BLaER1 treated with 17β-estradiol and CSF1 and Interleukin-3, amounts not matched to agents 10 nM and 100 nM (cell line): Measurements from ENCODE around the gene FGF6.

Experiments used
- H3K27ac ChIP-seq, 11 experiments: shearing (Covaris generic); formaldehyde crosslinking; 2 replicates each; pipeline ENCODE4 v1.8.1; 2022
- H3K27me3 ChIP-seq, 11 experiments: shearing (Covaris generic); formaldehyde crosslinking; 2 replicates each; pipeline ENCODE4 v1.8.1; 2022
- H3K36me3 ChIP-seq, 11 experiments: shearing (Covaris generic); formaldehyde crosslinking; 2 replicates each; pipeline ENCODE4 v1.8.1; 2022
- H3K4me1 ChIP-seq, 10 experiments: shearing (Covaris generic); formaldehyde crosslinking; 2 replicates each; pipeline ENCODE4 v1.8.1; 2022
- H3K4me2 ChIP-seq, 11 experiments: shearing (Covaris generic); formaldehyde crosslinking; 2 replicates each; pipeline ENCODE4 v1.8.1; 2022
- H3K4me3 ChIP-seq, 10 experiments: shearing (Covaris generic); formaldehyde crosslinking; 2 replicates each; pipeline ENCODE4 v1.8.1; 2022
- H3K9ac ChIP-seq, 11 experiments: shearing (Covaris generic); formaldehyde crosslinking; 2 replicates each; pipeline ENCODE4 v1.8.1; 2022
- H3K9me3 ChIP-seq, 11 experiments: shearing (Covaris generic); formaldehyde crosslinking; replicated peaks in 1 of 11; 2 replicates each; pipeline ENCODE4 v1.8.1; 2022
- H4K20me1 ChIP-seq, 11 experiments: shearing (Covaris generic); formaldehyde crosslinking; 2 replicates each; pipeline ENCODE4 v1.8.1; 2022
- Cebpa-rat ChIP-seq, 11 experiments: shearing (Covaris generic); IDR thresholded peaks; 2 replicates each; pipeline ENCODE4 v1.8.1; 2022

Gene FGF6

GRCh38 chr12:4422985-4423384 is 22.6 kb downstream of the FGF6 start:
- Histone ChIP-seq H3K4me3 (no peak overlapping the region), H3K4me2 (peak overlapping the region in 9 of 11 experiments; percentile 14 to 79 (median 65); a peak in 15 of 22 replicates), H3K4me1 (peaks cover 0 to 62% (median 51%) of the 10 kb centered on the region in 10 experiments; a peak in 17 of 20 replicates), H3K27ac (peak overlapping the region in 3 of 11 experiments; percentile 34 to 36 (median 35); a peak in 2 of 22 replicates), H4K20me1 (no peaks in the 10 kb centered on the region), H3K9ac (no peak overlapping the region), H3K27me3 (no peaks in the 10 kb centered on the region), H3K9me3 (peaks cover 0 to 14% (median 8%) of the 10 kb centered on the region in 11 experiments; a peak in 16 of 22 replicates), H3K36me3 (no peaks in the 10 kb centered on the region)
- no peak for TF ChIP-seq Cebpa-rat (IDR thresholded peaks at IDR 0.05)

- Histone ChIP-seq H4K20me1 (no peaks in the 10 kb centered on the region), H3K36me3 (no peaks in the 10 kb centered on the region), H3K9ac (no peak overlapping the region), H3K4me3 (no peak overlapping the region), H3K27ac (no peak overlapping the region), H3K9me3 (peaks cover 0 to 6% (median 0%) of the 10 kb centered on the region in 11 experiments; a peak in 1 of 22 replicates), H3K4me2 (peak overlapping the region in 2 of 11 experiments; percentile 2 to 20; a peak in 3 of 22 replicates), H3K27me3 (no peaks in the 10 kb centered on the region), H3K4me1 (peaks cover 0 to 69% (median 55%) of the 10 kb centered on the region in 10 experiments; a peak in 17 of 20 replicates)
- TF ChIP-seq Cebpa-rat (IDR thresholded peaks at IDR 0.05) = no peak
Observed at GRCh38 chr12:4421590-4422031, 24.0 kb downstream of the FGF6 start.

- no peaks in the 10 kb centered on the region for H3K27me3 ChIP-seq
- H3K27ac ChIP-seq = no peak overlapping the region
- H3K9ac ChIP-seq = no peak overlapping the region
- H4K20me1 ChIP-seq = no peaks in the 10 kb centered on the region
- H3K9me3 ChIP-seq = peaks cover 0 to 6% (median 0%) of the 10 kb centered on the region in 11 experiments; a peak in 1 of 22 replicates
- no peak overlapping the region for H3K4me3 ChIP-seq
- no peak for TF ChIP-seq Cebpa-rat (IDR thresholded peaks at IDR 0.05)
- H3K36me3 ChIP-seq = no peaks in the 10 kb centered on the region
- peaks cover 0 to 69% (median 55%) of the 10 kb centered on the region in 10 experiments; a peak in 17 of 20 replicates for H3K4me1 ChIP-seq
- H3K4me2 ChIP-seq = no peak overlapping the region
Observed at GRCh38 chr12:4420138-4420670, 25.4 kb downstream of the FGF6 start.

- H3K4me1 ChIP-seq = peaks cover 0 to 66% (median 55%) of the 10 kb centered on the region in 10 experiments; a peak in 17 of 20 replicates
- no peaks in the 10 kb centered on the region for H3K9me3 ChIP-seq
- no peaks in the 10 kb centered on the region for H3K27me3 ChIP-seq
- no peak for TF ChIP-seq Cebpa-rat (IDR thresholded peaks at IDR 0.05)
- H3K9ac ChIP-seq = no peak overlapping the region
- no peaks in the 10 kb centered on the region for H3K36me3 ChIP-seq
- H3K4me2 ChIP-seq = no peak overlapping the region
- H3K4me3 ChIP-seq = no peak overlapping the region
- no peak overlapping the region for H3K27ac ChIP-seq
- no peaks in the 10 kb centered on the region for H4K20me1 ChIP-seq
Observed at GRCh38 chr12:4418913-4419312, 26.7 kb downstream of the FGF6 start.

- Histone ChIP-seq H3K36me3 (no peaks in the 10 kb centered on the region), H3K4me2 (peak overlapping the region in 8 of 11 experiments; percentile 39 to 71 (median 59); a peak in 15 of 22 replicates), H3K4me3 (no peak overlapping the region), H4K20me1 (no peaks in the 10 kb centered on the region), H3K27ac (peak overlapping the region in 1 of 11 experiments; percentile 41; a peak in 2 of 22 replicates), H3K27me3 (no peaks in the 10 kb centered on the region), H3K9ac (peak overlapping the region in 6 of 11 experiments; percentile 10 to 42 (median 24); a peak in 4 of 22 replicates), H3K9me3 (no peaks in the 10 kb centered on the region), H3K4me1 (peaks cover 0 to 56% (median 45%) of the 10 kb centered on the region in 10 experiments; a peak in 16 of 20 replicates)
- TF ChIP-seq Cebpa-rat (IDR thresholded peaks at IDR 0.05) = no peak
Observed at GRCh38 chr12:4417936-4418335, 27.7 kb downstream of the FGF6 start.

GRCh38 chr12:4417455-4417854 is 28.2 kb downstream of the FGF6 start:
- H3K36me3 ChIP-seq = no peaks in the 10 kb centered on the region
- no peaks in the 10 kb centered on the region for H3K9me3 ChIP-seq
- H3K4me2 ChIP-seq = peak overlapping the region in 8 of 11 experiments; percentile 39 to 71 (median 59); a peak in 15 of 22 replicates
- no peak overlapping the region for H3K4me3 ChIP-seq
- peak overlapping the region in 1 of 11 experiments; percentile 41; a peak in 2 of 22 replicates for H3K27ac ChIP-seq
- peak overlapping the region in 6 of 11 experiments; percentile 10 to 42 (median 24); a peak in 4 of 22 replicates for H3K9ac ChIP-seq
- peaks cover 0 to 51% (median 40%) of the 10 kb centered on the region in 10 experiments; a peak in 16 of 20 replicates for H3K4me1 ChIP-seq
- TF ChIP-seq Cebpa-rat (IDR thresholded peaks at IDR 0.05) = no peak
- H4K20me1 ChIP-seq = no peaks in the 10 kb centered on the region
- no peaks in the 10 kb centered on the region for H3K27me3 ChIP-seq

GRCh38 chr12:4416276-4416675 is 29.3 kb downstream of the FGF6 start:
- Histone ChIP-seq H4K20me1 (no peaks in the 10 kb centered on the region), H3K4me3 (no peak overlapping the region), H3K9ac (no peak overlapping the region), H3K4me2 (peak overlapping the region in 4 of 11 experiments; percentile 49 to 75 (median 72); a peak in 3 of 22 replicates), H3K27me3 (no peaks in the 10 kb centered on the region), H3K4me1 (peaks cover 0 to 39% (median 32%) of the 10 kb centered on the region in 10 experiments; a peak in 16 of 20 replicates), H3K36me3 (no peaks in the 10 kb centered on the region), H3K27ac (no peak overlapping the region), H3K9me3 (no peaks in the 10 kb centered on the region)
- no peak for TF ChIP-seq Cebpa-rat (IDR thresholded peaks at IDR 0.05)

- Histone ChIP-seq H4K20me1 (no peaks in the 10 kb centered on the region), H3K4me1 (peaks cover 0 to 30% (median 24%) of the 10 kb centered on the region in 10 experiments; a peak in 16 of 20 replicates), H3K4me3 (no peak overlapping the region), H3K36me3 (no peaks in the 10 kb centered on the region), H3K4me2 (no peak overlapping the region), H3K9me3 (no peaks in the 10 kb centered on the region), H3K9ac (no peak overlapping the region), H3K27ac (no peak overlapping the region), H3K27me3 (no peaks in the 10 kb centered on the region)
- no peak for TF ChIP-seq Cebpa-rat (IDR thresholded peaks at IDR 0.05)
Observed at GRCh38 chr12:4412465-4412864, 33.1 kb downstream of the FGF6 start.

GRCh38 chr12:4412056-4412455 is 33.6 kb downstream of the FGF6 start:
- no peak for TF ChIP-seq Cebpa-rat (IDR thresholded peaks at IDR 0.05)
- Histone ChIP-seq H3K4me3 (no peak overlapping the region), H3K27me3 (no peaks in the 10 kb centered on the region), H3K36me3 (no peaks in the 10 kb centered on the region), H3K27ac (no peak overlapping the region), H3K9me3 (no peaks in the 10 kb centered on the region), H3K4me1 (peaks cover 0 to 26% (median 20%) of the 10 kb centered on the region in 10 experiments; a peak in 16 of 20 replicates), H3K9ac (no peak overlapping the region), H4K20me1 (no peaks in the 10 kb centered on the region), H3K4me2 (no peak overlapping the region)
